AG04450 (cell line): ENCODE results near the gene PUS7L. TPM values are rescaled to one million over a fixed set of nuclear protein-coding genes. Genes with fewer than 3 reads are reported as not detected.
A peak's percentile ranks its signal among the peaks of the same experiment; 100 is the strongest.

Experiments used
- CTCF ChIA-PET: fragments of 300-600, 350-600 bp; formaldehyde crosslinking; extraction: SDS; loops from one replicate; lab custom pipeline; 2022; ENCODE audit warnings: antibody characterized with exemption, inconsistent platforms; lab: Charles Lee
- POLR2A ChIA-PET: fragments of 350-600 bp; formaldehyde crosslinking; extraction: SDS; loops from one replicate; lab custom pipeline; 2021; ENCODE audit warnings: antibody characterized with exemption, inconsistent platforms; lab: Yijun Ruan, JAX
- DNase-seq: peaks from one replicate; pipeline ENCODE4 v3.0.0-alpha.2; 2011; ENCODE audit warnings: low read depth, low spot score
- H3K27ac ChIP-seq: one replicate; pipeline ENCODE4 v1.5.1; 2012; ENCODE audit warnings: low read depth, low read length, control low read depth
- H3K27me3 ChIP-seq: one replicate; pipeline ENCODE4 v1.6.0; 2012; ENCODE audit warnings: low read length; ENCODE audit not compliant: control insufficient read depth, insufficient read depth
- H3K4me3 ChIP-seq: 2 replicates; pipeline ENCODE4 v1.5.1; 2011; ENCODE audit warnings: mild to moderate bottlenecking, low read depth, low read length, control low read depth
- H3K9me3 ChIP-seq: 2 replicates; pipeline ENCODE4 v1.5.1; 2012; ENCODE audit warnings: low read length; ENCODE audit not compliant: control insufficient read depth, insufficient read depth
- polyA plus RNA-seq: library from polyadenylated mRNA; depleted of rRNA; stranded (reverse); fragments of >200 nt; gene quantifications from 2 replicates; pipeline ENCODE4 v1.2.3, GENCODE V29; 2011
- TF ChIP-seq, protein P1 (sequence below): IDR thresholded peaks from 2 replicates; pipeline ENCODE4 v1.5.1; 2011; ENCODE audit warnings: low read depth, low read length, control low read depth, inconsistent platforms

PUS7L gene
- polyA plus RNA-seq, 1 experiment, result 15.2 TPM

DNA sequence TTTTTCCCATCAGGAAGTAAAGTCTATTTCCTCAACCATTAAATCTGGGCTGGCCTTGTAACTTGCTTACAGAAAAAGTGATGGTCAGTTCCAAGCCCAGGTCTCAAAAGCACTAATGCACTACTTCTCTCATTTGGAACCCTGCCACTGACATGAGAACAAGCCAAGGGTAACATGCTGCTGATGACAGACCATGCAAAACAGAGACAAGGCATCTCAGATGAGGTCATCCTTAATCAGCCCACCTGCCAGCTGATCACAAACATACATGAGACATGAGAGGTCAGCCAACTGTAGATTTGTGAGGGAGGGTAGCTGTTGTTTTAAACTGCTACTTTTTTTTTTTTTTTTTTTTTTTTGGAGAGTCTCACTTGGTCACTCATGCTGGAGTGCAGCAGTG is 31.4 kb upstream of the PUS7L start:
- peaks cover 3% of the 10 kb centered on the region; the same call in 1 of the 2 replicates for H3K9me3 ChIP-seq
- H3K4me3 ChIP-seq, result no peak overlapping the region
- H3K27me3 ChIP-seq, result no peaks in the 10 kb centered on the region
- ChIA-PET CTCF (interaction anchor here (0.5 kb wide), 1 partner anchor 67 kb away, joined by 3 read pairs; no protein-coding TSS in a partner anchor), POLR2A (no interaction called here)
- no peak for DNase-seq
- H3K27ac ChIP-seq, result no peak overlapping the region
- TF ChIP-seq, protein P1, sequence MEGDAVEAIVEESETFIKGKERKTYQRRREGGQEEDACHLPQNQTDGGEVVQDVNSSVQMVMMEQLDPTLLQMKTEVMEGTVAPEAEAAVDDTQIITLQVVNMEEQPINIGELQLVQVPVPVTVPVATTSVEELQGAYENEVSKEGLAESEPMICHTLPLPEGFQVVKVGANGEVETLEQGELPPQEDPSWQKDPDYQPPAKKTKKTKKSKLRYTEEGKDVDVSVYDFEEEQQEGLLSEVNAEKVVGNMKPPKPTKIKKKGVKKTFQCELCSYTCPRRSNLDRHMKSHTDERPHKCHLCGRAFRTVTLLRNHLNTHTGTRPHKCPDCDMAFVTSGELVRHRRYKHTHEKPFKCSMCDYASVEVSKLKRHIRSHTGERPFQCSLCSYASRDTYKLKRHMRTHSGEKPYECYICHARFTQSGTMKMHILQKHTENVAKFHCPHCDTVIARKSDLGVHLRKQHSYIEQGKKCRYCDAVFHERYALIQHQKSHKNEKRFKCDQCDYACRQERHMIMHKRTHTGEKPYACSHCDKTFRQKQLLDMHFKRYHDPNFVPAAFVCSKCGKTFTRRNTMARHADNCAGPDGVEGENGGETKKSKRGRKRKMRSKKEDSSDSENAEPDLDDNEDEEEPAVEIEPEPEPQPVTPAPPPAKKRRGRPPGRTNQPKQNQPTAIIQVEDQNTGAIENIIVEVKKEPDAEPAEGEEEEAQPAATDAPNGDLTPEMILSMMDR, result no peak

DNA sequence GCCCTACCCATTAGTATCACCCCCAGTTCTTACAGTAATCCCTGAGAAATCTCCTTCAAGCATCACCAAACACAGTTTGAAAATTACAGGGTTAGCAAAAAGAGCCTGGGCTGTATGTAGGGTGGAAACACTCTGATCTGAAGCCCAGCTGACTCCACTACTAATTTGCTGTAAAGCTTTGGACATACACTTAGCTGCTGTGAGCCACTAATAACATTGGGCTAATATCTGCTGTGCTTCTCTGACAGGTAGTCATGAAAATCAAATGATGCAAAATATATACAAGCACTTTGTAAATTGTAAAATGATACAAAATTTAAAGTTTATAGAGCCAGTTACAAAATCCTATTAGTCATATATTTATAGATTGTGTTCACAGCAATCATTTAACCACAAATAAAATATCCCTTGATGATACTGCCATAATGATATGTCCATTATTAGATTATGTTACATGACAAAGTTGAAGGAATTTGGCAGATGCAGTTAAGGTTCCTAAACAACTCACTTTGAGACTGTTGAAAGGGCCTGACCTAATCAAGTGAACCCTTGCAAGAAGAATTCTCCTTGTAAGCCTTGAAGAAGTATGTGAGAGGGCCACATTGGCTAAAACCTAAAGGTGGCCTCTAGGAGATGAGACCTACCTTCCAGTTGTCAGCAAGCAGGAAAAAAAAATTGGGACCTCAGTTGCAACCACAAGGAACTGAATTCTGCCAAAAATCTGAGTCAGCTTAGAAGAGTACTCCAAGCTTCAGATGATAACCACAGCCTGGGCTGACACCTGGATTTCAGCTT is 28.5 kb upstream of the PUS7L start:
- H3K27ac ChIP-seq, result no peak overlapping the region
- POLR2A ChIA-PET, result no interaction called here
- DNase-seq, result no peak
- no peaks in the 10 kb centered on the region for H3K9me3 ChIP-seq
- CTCF ChIA-PET, result interaction anchor here (1.0 kb wide), 1 partner anchor 95 kb away, joined by 4 read pairs; no protein-coding TSS in a partner anchor
- TF ChIP-seq, protein P1, result no peak
- no peak overlapping the region for H3K4me3 ChIP-seq
- no peaks in the 10 kb centered on the region for H3K27me3 ChIP-seq

DNA sequence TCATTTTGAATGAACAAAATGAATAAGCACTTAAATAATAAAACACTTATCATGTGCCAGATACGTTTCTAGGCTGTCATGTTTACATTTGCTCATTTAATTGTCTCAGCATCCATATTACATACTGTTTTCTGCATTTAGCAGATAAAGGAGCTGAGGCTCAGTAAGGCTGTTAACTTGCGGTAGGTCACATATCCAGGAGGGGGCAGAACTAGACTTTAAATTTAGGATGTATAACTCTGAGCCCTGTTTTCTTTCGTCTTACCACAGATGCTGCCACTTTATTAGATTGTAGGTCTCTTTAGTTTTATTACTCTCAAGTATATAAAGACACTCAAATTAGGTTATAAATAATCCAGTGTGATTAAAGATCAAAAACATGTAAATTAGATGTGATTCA is 17.9 kb upstream of the PUS7L start:
- H3K27ac ChIP-seq, result no peak overlapping the region
- ChIA-PET CTCF (interaction anchor here (1.5 to 3.2 kb wide), 3 partner anchors 8 to 107 kb away, joined by 5 to 101 read pairs (median 17); no protein-coding TSS in a partner anchor), POLR2A (interaction anchor here (1.3 kb wide), 1 partner anchor 106 kb away, joined by 3 read pairs; no protein-coding TSS in a partner anchor)
- H3K9me3 ChIP-seq, result no peaks in the 10 kb centered on the region
- H3K27me3 ChIP-seq, result no peaks in the 10 kb centered on the region
- no peak overlapping the region for H3K4me3 ChIP-seq
- TF ChIP-seq, protein P1, result peak; percentile 48
- no peak for DNase-seq

DNA sequence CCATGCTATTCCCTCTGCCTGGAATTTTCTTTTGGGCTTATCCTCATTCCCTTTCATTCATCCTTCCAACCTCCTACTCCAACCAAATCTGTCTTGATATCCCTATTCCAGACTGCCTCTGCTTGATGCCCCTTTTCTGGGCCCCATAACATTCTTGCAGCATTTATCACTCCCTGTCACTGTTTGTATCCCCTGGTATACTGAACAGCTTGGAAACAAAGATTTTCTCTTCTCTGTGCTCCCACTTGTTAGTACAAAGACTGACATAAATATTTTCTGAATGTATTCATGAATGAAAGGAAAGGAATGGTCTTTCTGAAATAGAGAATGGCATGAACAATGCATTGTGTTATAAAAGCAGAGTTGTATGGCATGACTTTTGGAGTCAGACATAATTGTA is 7.7 kb upstream of the PUS7L start:
- no peaks in the 10 kb centered on the region for H3K27me3 ChIP-seq

More for the DNA sequence above, 7.7 kb upstream of the PUS7L start:
- Histone ChIP-seq H3K9me3 (no peaks in the 10 kb centered on the region), H3K27ac (no peak overlapping the region), H3K4me3 (no peak overlapping the region)
- no peak for DNase-seq
- ChIA-PET CTCF (interaction anchor here (0.7 kb wide), 1 partner anchor 21 kb away, joined by 4 read pairs; no protein-coding TSS in a partner anchor), POLR2A (no interaction called here)
- TF ChIP-seq, protein P1, result no peak
